Omental fat pad (tissue), 4 donors: ENCODE measurements around the gene NXF2. TPM values are rescaled to one million over a fixed set of nuclear protein-coding genes. Genes with fewer than 3 reads are reported as not detected.
"Not testable (repeated sequence)": the region's sequence is repeated elsewhere in the genome, so short reads cannot be mapped to it uniquely, and the experiment has no call there.

ENCODE experiments used
- ATAC-seq: fragments of 150-250 bp; one replicate; pipeline ENCODE4 v1.9.1; 2016; ENCODE audit warnings: mild to moderate bottlenecking, moderate library complexity; ENCODE audit not compliant: low FRiP score
- DNase-seq: peaks from one replicate; pipeline ENCODE4 v3.0.0-alpha.2; 2019; ENCODE audit warnings: low spot score
- CTCF ChIP-seq, 3 donors: fragments of 450-650 bp; IDR thresholded peaks; one replicate each; pipeline ENCODE4 v1.5.1; 2016 to 2017; ENCODE audit warnings: antibody characterized with exemption in 3 of 3, mild to moderate bottlenecking in 3 of 3, moderate library complexity in 2 of 3
- total RNA-seq, 4 donors: library from RNA; depleted of rRNA; stranded (reverse); fragments of >200 nt; gene quantifications; one replicate each; pipeline ENCODE4 v1.1.0, GENCODE V29; 2016

The NXF2 gene
- not detected for total RNA-seq

- ATAC-seq, DNase-seq: not testable (repeated sequence)
Measured at GRCh38 chrX:102246893-102247292, at the start of gene NXF2. TSS of gene NXF2 (plus strand) at chrX:102247167. CDS start at chrX:102307079, 59,912 bp downstream.

GRCh38 chrX:102207940-102208339 lies 39.0 kb upstream of the NXF2 start:
- DNase-seq: not testable (repeated sequence)
- peak; percentile 54 for ATAC-seq

GRCh38 chrX:102214986-102215385 lies 32.0 kb upstream of the NXF2 start, which contains the start of gene TCP11X1:
TSS of gene TCP11X1 (plus strand) at chrX:102215301.
- ATAC-seq, DNase-seq: not testable (repeated sequence)

GRCh38 chrX:102216497-102216896 lies 30.5 kb upstream of the NXF2 start:
- DNase-seq, ATAC-seq: not testable (repeated sequence)

- not testable (repeated sequence) for ATAC-seq, DNase-seq
Measured at GRCh38 chrX:102235678-102236077, 11.3 kb upstream of the NXF2 start.

GRCh38 chrX:102240265-102240664 lies 6.7 kb upstream of the NXF2 start:
- DNase-seq, ATAC-seq: not testable (repeated sequence)

- not testable (repeated sequence) for DNase-seq, ATAC-seq
Measured at GRCh38 chrX:102272231-102272630, 25.3 kb downstream of the NXF2 start.

GRCh38 chrX:102338162-102338561 lies 91.2 kb downstream of the NXF2 start:
- no peak for TF ChIP-seq CTCF (IDR thresholded peaks at IDR 0.05)
- DNase-seq: no peak
- ATAC-seq: no peak

GRCh38 chrX:102339312-102340298 lies 92.6 kb downstream of the NXF2 start:
- DNase-seq: no peak
- no peak for TF ChIP-seq CTCF (IDR thresholded peaks at IDR 0.05)
- ATAC-seq: no peak

GRCh38 chrX:102341867-102342266 lies 94.9 kb downstream of the NXF2 start:
- no peak for DNase-seq

More at GRCh38 chrX:102341867-102342266, 94.9 kb downstream of the NXF2 start:
- TF ChIP-seq CTCF (IDR thresholded peaks at IDR 0.05): no peak
- ATAC-seq: no peak
